HG02642 (cell line): ENCODE data around the gene BAD.

Source experiments
- ATAC-seq: cut with Tn5 transposase; IDR thresholded peaks from one replicate; pipeline ENCODE4 v1.9.1; 2021; ENCODE audit warnings: mild to moderate bottlenecking; ENCODE audit not compliant: unreplicated experiment, poor library complexity

Gene BAD

DNA sequence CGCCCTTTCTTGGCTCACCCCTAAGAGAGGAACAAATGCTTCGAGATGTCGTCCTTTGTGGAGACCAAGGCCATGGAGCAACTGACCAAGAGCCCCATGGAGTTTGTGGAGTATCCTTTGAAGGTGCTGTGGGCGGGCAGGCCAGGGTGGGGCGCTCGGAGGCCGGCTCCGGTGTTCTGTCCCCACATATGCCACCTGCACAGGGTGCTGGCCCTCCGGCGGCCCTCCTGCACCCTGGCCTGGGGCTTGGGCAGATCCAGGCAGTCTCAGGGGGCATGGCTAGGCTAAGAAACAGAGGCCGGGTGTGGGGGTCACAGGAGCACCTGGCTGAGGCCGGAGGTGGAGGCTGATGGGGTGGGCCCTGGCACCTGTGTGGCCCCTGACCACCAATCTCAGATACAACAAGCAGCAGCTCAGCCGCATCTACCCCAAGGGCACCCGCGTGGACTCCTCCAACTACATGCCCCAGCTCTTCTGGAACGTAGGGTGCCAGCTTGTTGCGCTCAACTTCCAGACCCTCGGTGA lies 22.8 kb downstream of the BAD start:
- ATAC-seq = no peak

DNA sequence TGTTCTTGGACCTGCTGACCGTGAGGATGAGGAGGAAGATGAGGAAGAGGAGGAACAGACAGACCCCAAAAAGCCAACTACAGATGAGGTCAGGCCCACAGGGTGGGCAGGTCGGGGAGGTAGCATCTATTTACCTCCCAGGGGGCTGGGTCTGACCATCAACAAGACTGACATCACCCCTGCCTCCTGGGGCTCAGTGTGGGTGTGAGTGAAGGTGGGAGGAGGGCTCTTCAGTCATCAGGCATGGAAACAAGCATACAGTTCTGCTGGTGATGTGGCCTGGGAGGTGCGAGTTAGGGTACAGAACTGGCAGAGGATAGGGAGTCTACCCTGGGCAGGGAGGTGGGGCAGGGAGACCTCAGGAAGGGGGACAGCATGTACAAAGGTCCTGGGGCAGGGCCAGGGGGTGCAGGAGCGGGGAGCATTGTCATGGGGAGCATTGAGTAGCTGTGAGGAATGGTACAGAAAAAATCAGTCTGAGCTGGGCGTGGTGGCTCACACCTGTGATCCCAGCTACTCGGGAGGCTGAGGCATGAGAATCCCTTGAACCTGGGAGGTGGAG lies 24.2 kb downstream of the BAD start:
- ATAC-seq = no peak

DNA sequence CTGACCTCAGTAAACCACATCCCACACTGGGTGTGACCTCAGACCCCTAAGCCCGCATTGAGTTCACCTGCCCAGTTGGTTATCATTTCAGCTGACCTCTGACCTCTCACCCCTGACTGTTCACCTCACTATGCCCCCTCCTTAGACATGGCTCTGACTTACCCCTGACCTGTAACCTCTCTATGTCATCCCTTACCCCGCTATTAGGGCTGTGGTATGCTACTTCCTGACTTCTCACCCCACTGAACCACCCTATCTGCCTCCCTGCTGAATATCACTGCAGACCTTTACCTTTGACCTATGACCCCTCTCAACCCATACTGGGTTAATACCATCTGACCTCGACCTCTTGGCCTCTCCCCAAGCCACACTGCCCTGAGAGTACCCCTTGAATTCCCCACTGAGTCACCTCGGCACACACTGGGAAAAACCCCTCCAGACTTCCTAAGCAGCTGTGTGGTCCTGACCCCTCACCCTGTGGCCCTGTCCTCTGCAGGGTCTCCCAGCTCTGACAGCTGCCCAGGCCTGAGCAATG lies 24.9 kb downstream of the BAD start:
- ATAC-seq = no peak

DNA sequence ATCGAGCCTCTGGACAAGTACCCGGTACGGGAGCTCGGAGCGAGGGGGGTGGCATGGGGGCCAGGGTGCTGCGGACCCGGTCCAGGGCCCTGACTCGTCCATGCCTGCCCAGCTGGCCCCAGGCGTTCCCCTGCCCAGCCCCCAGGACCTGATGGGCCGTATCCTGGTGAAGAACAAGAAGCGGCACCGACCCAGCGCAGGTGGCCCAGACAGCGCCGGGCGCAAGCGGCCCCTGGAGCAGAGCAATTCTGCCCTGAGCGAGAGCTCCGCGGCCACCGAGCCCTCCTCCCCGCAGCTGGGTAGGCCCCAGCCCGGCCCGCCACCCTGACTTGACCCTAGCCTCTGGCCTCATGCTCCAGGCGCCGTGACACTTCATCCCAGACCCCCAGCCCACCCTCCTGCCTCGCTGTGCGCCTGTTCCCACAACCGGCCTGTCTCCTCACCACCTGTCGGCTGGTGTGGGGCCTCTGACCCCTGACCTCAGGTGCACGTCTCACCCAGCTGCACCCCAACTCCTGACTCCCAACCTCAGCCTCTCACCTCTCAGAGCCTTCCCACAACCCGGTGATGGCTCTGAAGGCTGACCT lies 25.4 kb downstream of the BAD start:
- ATAC-seq = no peak

DNA sequence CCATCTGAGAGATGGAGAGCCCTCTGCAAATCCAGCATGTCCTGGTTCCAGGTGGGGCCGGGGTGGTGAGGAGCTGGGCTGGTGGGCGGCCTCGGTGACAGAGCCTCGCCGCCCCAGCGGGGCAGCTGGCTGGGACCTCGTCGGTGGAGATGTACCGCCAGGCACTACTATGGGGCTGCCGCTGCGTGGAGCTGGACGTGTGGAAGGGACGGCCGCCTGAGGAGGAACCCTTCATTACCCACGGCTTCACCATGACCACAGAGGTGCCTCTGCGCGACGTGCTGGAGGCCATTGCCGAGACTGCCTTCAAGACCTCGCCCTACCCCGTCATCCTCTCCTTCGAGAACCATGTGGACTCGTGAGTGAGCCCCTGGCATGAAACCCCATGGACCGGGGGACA lies 26.1 kb downstream of the BAD start:
- no peak for ATAC-seq

DNA sequence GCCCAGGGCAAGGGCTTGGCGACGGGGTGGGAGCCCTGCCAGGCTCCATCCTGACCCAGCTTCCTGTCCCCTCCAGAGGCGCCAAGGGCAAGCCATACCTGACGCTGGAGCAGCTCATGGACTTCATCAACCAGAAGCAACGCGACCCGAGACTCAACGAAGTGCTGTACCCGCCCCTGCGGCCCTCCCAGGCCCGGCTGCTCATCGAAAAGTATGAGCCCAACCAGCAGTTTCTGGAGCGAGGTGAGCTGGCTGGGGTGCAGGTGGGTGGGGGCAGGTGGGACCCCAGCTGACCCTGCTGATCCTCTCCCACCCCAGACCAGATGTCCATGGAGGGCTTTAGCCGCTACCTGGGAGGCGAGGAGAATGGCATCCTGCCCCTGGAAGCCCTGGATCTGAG lies 28.2 kb downstream of the BAD start:
- no peak for ATAC-seq

DNA sequence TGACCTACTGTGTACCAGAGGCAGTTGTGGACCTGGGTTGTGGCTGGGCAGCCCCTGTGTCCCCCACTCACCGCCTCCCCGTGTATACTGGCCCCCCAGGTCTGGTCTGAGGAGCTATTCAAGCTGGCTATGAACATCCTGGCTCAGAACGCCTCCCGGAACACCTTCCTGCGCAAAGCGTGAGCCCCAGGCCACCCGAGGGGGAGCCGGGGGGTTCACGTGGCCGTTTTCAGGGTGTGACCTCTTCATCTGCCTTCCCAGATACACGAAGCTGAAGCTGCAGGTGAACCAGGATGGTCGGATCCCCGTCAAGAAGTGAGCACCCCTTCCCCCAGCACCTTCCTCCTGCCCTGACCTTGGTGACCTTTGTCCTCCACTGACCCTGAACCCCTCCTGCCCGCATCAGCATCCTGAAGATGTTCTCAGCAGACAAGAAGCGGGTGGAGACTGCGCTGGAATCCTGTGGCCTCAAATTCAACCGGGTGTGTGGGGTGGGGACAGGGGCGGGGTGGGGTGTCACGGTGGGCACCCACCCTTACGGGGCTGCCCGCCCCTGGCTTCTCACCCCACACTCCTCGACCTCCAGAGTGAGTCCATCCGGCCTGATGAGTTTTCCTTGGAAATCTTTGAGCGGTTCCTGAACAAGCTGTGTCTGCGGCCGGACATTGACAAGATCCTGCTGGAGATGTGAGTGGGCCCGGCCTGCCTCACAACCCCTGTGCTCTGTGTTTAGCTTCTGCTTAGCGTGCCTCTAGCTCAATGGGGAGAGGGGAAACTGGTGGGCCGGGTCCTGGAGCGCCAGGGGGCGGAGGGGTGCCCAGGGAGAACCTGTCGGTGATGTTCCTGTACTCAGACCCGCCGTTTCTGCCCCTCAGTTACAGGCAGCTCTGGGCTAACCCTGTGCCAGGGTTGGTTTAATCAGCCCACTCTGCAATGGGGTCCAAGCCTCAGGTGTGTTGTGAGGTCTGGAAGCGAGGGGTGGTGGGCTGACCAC lies 29.0 kb downstream of the BAD start:
- ATAC-seq = no peak

DNA sequence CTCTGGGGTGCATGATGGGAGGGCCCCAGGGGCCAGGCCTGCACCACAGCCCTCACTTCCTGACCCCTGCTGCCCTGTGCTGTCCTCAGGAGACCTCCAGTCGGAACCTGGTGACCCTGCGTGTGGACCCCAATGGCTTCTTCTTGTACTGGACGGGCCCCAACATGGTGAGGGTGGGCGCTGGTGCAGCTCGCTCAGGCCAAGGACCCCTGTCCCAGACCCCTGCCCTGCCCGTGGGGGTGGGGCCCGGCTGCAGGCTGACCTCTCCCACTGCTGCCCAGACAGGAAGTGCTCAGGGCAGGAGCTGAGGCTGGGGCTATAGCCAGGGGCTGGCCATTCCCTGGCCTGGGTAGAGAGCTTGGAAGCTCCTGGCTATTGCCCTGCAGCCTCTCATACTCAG lies 30.1 kb downstream of the BAD start:
- ATAC-seq = no peak

DNA sequence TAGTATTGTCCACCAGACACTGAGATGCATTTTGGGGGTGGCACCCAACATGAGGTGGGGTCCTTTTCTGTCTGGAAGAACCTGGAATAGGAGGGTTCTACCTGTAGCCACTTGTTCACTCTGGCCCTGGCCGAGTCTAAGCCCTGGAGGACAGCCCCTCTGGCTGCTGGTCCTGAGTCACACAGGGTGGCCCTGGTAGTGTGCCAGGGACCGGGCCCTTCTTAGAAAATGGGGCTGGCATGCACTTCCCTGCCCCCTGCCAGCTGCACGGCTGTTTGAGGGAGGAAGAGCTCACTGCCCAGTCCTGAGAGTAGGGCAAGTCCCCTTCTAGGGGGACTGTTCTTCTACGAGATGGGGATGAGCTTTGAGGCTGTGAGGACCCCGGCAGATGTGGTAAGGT lies 31.0 kb downstream of the BAD start:
- no peak for ATAC-seq

DNA sequence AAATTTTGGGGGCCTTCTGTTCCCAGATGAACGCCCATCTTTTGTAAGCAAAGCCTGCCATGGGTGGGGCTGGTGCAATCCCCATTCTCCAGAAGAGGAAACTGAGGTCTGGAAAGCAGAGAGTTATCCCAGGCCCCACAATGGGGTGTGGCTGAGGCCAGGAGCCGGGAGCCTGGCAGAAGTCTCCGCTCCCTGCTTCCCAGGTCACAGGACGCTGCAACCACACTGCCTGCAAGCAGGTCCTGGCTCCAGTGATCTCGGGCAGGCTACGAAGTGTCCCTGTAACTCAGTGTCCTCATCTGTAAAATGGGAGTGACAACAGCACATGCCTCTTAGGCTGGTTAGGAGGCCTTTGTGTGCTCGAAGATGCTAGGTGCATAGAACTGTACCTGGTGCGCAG lies 31.4 kb downstream of the BAD start:
- no peak for ATAC-seq

DNA sequence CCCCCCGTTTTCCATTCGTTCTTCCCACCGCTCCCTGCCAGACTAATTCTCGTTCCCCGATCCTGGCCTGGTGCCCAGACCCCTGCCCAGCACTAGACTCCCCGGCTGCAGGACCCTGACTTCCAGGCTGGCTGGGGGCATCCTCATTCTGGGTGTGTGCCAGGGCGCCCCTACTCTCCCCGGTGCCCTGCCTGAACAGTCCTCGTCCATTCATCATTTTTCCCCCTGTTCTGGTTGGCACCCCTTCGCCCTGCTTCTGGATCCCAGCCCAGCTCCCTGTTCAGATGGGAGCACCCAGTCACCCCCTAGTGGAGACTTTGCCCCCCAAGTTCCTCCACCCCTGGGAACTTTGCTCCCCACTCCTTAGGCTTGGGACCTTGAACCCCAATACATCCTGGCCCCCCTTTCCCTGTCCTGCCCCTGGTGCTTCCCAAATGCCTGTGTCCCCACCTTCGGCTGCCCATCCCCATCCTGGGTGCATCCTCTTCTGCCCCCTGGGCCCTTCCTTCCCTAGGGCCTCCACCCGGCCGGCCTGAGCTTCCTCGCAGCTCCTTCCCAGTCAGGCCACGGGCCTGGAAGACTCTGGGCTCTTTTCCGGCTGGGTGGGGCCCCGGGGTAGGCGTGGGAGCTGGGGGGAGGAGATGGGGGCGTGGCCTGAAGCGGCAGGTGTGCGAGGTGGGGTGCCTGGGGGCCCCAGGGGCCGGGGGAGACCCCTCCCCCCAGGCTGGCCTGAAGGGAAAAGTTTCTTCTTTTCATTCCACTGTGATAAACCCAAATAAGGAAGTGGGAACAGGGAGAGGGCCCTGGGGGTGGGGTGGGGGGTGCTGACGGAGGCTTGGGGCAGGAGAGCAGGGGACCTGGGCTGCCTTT lies 32.2 kb downstream of the BAD start:
- ATAC-seq = no peak

DNA sequence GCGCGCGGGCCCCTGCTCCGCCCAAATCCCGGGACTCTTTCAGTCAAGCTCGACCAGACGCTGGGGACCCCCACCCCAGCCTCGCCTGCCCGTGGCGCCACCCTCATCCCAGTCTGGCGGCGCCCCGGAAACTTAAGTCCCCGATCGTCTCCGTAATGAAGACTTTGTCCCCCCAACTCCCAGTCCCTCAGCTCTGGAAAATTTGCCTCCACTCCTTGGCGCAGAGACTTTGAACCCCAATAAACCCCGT lies 32.8 kb downstream of the BAD start:
- no peak for ATAC-seq

DNA sequence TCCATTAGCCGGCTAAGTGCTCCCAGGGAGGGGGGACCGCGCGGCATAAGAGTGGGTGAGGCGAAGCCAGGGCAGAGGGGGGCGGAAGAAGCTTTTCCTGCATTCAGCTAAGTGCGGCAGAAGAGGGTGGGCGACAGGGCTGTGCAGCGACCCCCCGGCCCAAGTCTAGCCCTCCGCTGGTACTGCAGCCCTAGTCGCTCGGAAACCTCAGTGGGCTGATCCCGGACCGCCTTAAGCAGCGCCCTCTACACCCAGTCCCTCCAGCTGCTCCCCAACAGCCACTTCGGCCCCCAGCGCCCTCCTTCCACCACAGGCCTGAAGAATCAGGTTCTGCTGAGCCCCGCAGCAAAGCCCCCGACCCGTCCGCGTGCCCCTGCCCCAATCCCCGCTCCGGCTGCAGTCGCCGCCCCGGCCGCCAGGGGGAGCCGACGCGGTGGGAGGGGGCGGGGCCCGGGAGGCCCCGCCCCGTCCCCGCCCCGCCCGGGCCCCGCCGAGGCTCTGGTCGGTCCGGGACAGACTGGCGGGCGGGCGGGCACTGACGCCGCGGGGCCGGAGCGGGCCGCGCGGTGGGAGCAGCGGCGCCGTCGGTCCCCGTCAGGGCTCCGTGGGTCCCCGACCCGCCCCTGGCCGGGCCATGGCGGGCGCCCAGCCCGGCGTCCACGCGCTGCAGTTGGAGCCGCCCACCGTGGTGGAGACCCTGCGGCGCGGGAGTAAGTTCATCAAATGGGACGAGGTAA lies 33.3 kb downstream of the BAD start, which contains the start of gene PLCB3:
Gene PLCB3 (plus strand): TSS at position 515 of the 737 bp plus-strand sequence. CDS start 120 bp downstream, at position 635.
- ATAC-seq = peak; percentile 47

DNA sequence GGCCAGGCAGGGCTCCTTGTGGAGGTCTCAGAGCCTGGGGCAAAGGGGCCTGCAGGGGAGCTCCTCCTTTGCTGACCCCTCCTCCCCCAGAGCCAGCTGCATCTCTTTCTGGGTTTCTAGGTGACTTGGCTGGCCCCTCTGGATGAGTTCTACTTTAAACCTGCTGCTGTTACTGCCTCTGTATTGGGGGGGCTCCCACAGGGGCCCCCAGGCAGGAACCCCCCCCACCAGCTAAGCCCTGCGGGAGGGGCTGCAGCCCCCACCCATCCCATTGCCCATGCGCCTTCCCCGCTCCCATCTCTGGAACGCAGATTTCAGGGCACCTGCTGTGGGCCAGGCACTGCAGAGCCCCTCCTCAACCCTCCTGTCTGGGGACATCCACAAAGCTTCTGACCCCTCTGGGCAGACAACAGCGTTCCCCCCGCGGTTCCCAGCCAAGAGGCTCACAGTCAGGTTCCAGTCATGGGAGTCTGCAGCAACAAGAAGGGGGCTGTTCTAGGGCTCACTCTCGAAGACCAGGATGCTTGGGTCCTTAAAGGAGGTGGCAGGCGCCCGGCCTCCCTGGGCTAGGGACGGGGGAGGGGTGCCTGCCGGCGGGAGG lies 34.0 kb downstream of the BAD start:
- no peak for ATAC-seq

DNA sequence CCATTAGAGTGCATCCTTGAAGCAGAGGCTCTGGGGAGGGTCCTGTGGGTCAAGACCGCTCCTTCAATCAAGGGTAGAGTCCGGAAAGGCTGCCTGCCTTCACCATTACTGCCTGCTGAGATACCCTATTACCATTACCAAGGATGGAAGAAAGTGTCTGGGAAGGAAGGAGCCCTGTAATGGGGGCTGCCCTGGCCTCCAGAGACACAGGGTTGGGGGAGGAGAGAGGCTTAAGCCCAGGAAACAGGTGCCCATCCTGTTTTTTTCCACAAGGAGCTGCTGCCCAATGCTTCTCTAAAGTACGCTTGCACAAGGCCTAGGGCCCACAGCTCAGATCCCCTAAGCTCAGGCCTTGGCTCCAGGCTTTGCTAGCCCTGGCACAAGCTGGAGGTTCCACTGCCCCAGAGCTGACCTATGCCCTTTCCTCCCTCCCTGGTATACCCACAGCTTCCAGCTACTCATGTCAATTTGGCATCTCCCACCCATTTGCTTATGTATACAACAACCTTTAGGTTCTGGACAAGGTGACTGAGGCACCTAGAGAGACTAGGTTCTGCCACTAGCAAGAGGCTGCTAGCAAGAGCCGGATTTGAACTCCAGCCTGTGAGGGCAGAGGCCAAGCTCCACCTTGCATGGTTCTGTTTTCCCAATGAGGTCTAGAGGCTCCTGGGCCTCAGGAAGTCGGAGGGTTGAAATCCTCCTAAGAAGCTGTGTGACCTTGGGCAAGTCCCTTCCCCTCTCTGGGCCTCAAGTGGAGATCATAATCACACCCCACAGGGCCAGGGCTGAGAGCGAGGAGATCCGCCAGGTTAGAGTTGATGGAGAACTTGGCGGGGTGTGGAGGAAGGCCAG lies 34.7 kb downstream of the BAD start:
- ATAC-seq = no peak

DNA sequence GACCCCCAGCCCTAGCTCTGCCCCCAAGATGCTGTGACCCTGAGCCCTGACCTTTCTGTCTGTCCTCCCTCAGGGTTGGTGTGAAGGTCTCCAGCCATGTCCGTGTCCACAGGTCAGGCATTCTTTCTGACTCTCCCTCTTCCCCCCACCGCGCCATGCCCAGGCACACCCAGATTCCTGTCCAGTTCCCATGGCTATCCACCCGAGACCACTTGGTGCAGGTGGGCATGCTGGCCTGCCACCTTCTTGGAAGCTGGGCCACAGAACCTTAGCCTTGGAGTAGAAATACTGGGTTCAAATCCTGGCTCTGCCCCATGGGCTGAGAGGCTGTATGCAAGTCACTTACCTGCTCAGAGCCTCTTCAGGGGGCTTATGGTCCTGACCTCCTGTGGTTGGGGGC lies 35.4 kb downstream of the BAD start:
- ATAC-seq = no peak

DNA sequence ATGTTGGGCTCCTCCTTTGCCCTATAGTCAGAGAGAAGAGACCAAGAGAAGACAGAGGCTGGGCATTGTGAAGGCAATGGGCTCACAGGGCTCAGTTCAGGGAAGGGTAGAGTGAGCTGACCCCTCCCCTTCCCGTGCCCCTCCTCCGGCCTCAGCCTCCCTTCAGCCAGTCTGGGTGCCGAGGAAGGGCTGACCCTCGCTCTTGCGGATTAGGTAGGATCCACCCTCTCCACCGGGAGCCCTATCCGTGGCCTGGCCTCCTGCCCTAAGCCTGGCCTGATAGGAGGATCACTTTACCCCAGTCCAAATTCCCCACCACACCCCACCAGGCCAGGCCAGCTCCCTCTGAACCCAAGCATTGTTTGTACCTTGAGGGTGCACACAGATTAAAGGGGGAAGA lies 35.9 kb downstream of the BAD start:
- ATAC-seq = no peak
